HL-60 (cell line): ENCODE data around the gene SULT6B1.

Experiments
- DNase-seq, 2 experiments: peaks; one replicate each; pipeline ENCODE4 v3.0.0-alpha.2; 2010 to 2020; ENCODE audit warnings: low read depth in 1 of 2, low spot score in 1 of 2
- H3K27ac ChIP-seq: fragments of 250-450 bp; sonication (Bioruptor Pico); replicated peaks from 2 replicates; pipeline ENCODE4 v1.5.1; 2020; ENCODE audit warnings: mild to moderate bottlenecking, moderate library complexity
- H3K27me3 ChIP-seq: fragments of 250-450 bp; sonication (Bioruptor Pico); 2 replicates; pipeline ENCODE4 v1.5.1; 2021; ENCODE audit warnings: mild to moderate bottlenecking, moderate library complexity; ENCODE audit not compliant: insufficient read depth, poor library complexity, severe bottlenecking
- H3K4me3 ChIP-seq: replicated peaks from 2 replicates; pipeline ENCODE4 v1.5.1; 2011; ENCODE audit warnings: mild to moderate bottlenecking, control low read depth, low read length; ENCODE audit not compliant: insufficient read depth
- GABPA ChIP-seq: IDR thresholded peaks from 2 replicates; pipeline ENCODE4 v1.6.1; 2012; ENCODE audit warnings: low read depth
- POLR2AphosphoS5 ChIP-seq: IDR thresholded peaks from 2 replicates; pipeline ENCODE4 v1.6.1; 2012; ENCODE audit warnings: low read depth
- REST ChIP-seq: IDR thresholded peaks from 2 replicates; pipeline ENCODE4 v1.6.1; 2012; ENCODE audit warnings: low read depth; ENCODE audit not compliant: insufficient replicate concordance
- SPI1 ChIP-seq: IDR thresholded peaks from 2 replicates; pipeline ENCODE4 v1.6.1; 2012; ENCODE audit warnings: low read depth, mild to moderate bottlenecking, borderline replicate concordance
- TF ChIP-seq, protein P1 (sequence below): IDR thresholded peaks from one replicate; pipeline ENCODE4 v1.5.1; 2011; ENCODE audit warnings: low read length, control low read depth, inconsistent platforms; ENCODE audit not compliant: insufficient read depth

Gene SULT6B1

GRCh38 chr2:37223131-37223530 is 34.7 kb upstream of the SULT6B1 start:
- TF ChIP-seq, protein P1, sequence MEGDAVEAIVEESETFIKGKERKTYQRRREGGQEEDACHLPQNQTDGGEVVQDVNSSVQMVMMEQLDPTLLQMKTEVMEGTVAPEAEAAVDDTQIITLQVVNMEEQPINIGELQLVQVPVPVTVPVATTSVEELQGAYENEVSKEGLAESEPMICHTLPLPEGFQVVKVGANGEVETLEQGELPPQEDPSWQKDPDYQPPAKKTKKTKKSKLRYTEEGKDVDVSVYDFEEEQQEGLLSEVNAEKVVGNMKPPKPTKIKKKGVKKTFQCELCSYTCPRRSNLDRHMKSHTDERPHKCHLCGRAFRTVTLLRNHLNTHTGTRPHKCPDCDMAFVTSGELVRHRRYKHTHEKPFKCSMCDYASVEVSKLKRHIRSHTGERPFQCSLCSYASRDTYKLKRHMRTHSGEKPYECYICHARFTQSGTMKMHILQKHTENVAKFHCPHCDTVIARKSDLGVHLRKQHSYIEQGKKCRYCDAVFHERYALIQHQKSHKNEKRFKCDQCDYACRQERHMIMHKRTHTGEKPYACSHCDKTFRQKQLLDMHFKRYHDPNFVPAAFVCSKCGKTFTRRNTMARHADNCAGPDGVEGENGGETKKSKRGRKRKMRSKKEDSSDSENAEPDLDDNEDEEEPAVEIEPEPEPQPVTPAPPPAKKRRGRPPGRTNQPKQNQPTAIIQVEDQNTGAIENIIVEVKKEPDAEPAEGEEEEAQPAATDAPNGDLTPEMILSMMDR, result no peak
- TF ChIP-seq SPI1, result no peak

GRCh38 chr2:37219046-37219445 is 30.6 kb upstream of the SULT6B1 start:
- Histone ChIP-seq H3K27me3 (no peaks in the 10 kb centered on the region), H3K27ac (no peak overlapping the region), H3K4me3 (no peak overlapping the region)
- TF ChIP-seq POLR2AphosphoS5, result no peak
- no peak for TF ChIP-seq GABPA
- TF ChIP-seq SPI1, result no peak
- TF ChIP-seq REST, result no peak
- TF ChIP-seq, protein P1, result no peak
- no peak for DNase-seq

More at GRCh38 chr2:37223131-37223530, 34.7 kb upstream of the SULT6B1 start:
- H3K27me3 ChIP-seq, result no peaks in the 10 kb centered on the region
- DNase-seq, result no peak
- no peak overlapping the region for H3K27ac ChIP-seq
- H3K4me3 ChIP-seq, result no peak overlapping the region

DNA sequence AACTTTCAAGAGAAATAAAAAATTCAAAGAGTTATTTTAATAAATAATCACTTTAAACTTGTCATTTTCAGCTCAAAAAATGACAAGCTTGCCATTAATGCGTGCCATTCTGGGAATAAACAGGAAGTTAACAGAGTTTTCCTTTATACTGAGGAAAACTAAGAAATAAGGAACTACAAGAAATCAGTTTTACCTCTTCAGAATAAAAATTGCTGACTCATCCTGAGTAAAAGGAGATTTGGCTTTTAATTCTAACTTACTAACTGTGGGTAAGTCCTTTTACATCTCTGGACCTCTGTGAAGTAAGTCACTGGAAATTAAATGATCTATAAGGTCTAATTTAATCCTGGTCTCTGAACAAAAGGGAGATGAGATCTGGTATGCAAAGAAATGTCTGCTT is 26.8 kb upstream of the SULT6B1 start:
- Histone ChIP-seq H3K4me3 (no peak overlapping the region), H3K27me3 (no peaks in the 10 kb centered on the region), H3K27ac (no peak overlapping the region)
- no peak for TF ChIP-seq POLR2AphosphoS5
- no peak for TF ChIP-seq GABPA
- no peak for TF ChIP-seq SPI1
- TF ChIP-seq, protein P1, result no peak
- TF ChIP-seq REST, result no peak
- no peak for DNase-seq

- no peak for TF ChIP-seq GABPA
- TF ChIP-seq SPI1, result no peak
- no peak for TF ChIP-seq POLR2AphosphoS5
- no peak for TF ChIP-seq REST
- TF ChIP-seq, protein P1, result no peak
- H3K4me3 ChIP-seq, result no peak overlapping the region
- no peaks in the 10 kb centered on the region for H3K27me3 ChIP-seq
- no peak for DNase-seq
- no peak overlapping the region for H3K27ac ChIP-seq
These were observed 23.5 kb upstream of the SULT6B1 start for GRCh38 chr2:37211939-37212338.
